Spleen (tissue), 7 donors: ENCODE data around the gene TOR1B.

Source experiments
- POLR2AphosphoS5 ChIP-seq, 3 donors: sonication (generic); formaldehyde crosslinking; IDR thresholded peaks; one replicate each; pipeline ENCODE4 v1.5.1; 2017; ENCODE audit warnings: antibody characterized with exemption in 3 of 3
- TF ChIP-seq, protein P1 (sequence below), 11 experiments: fragments of 200-600 bp in 7 of 11; fragments of 450-650 bp in 4 of 11; sonication (generic) in 4 of 11; IDR thresholded peaks in 8 of 11; conservative IDR thresholded peaks in 3 of 11; 1 replicate in 7 of 11; 2 replicates in 4 of 11; pipeline versions ENCODE4 v1.4.0 to v1.8.0; 2016 to 2021; ENCODE audit warnings: antibody characterized with exemption in 11 of 11, inconsistent platforms in 4 of 11, mild to moderate bottlenecking in 1 of 11
- donor health status: DM: no; HTN: no; CAD: no; lungs with moderate emphysema.
- donor health status: DM: no; HTN: no; CAD: no.
- donor health status: DM: no; HTN: no; CAD: no.

DNA sequence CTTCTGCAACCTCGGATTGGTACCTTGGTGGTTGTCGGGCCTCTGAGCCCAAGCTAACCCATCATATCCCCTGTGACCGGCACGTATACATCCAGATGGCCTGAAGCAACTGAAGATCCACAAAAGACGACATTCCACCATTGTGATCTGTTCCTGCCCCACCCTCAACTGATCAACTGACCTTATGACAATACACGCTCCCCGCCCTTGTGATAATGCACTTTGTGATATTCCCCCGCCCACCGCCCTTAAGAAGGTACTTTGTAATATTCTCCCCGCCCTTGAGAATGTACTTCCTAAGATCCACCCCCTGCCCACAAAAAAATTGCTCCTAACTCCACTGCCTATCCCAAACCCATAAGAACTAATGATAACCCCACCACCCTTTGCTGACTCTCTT, 16.5 kb upstream of the TOR1B start:
- TF ChIP-seq, protein P1, sequence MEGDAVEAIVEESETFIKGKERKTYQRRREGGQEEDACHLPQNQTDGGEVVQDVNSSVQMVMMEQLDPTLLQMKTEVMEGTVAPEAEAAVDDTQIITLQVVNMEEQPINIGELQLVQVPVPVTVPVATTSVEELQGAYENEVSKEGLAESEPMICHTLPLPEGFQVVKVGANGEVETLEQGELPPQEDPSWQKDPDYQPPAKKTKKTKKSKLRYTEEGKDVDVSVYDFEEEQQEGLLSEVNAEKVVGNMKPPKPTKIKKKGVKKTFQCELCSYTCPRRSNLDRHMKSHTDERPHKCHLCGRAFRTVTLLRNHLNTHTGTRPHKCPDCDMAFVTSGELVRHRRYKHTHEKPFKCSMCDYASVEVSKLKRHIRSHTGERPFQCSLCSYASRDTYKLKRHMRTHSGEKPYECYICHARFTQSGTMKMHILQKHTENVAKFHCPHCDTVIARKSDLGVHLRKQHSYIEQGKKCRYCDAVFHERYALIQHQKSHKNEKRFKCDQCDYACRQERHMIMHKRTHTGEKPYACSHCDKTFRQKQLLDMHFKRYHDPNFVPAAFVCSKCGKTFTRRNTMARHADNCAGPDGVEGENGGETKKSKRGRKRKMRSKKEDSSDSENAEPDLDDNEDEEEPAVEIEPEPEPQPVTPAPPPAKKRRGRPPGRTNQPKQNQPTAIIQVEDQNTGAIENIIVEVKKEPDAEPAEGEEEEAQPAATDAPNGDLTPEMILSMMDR (IDR thresholded peaks at IDR 0.05 in 8 of 11, conservative IDR thresholded peaks at IDR 0.05 in 3 of 11), result no peak
- TF ChIP-seq POLR2AphosphoS5 (IDR thresholded peaks at IDR 0.05), result no peak
